ENCODE results near the gene RNF19B. TPM values are rescaled to one million over a fixed set of nuclear protein-coding genes. Genes with fewer than 3 reads are reported as not detected.

Gene RNF19B
- total RNA-seq, 2 donors from 2014 or later: 7.5 to 19.8 TPM

DNA sequence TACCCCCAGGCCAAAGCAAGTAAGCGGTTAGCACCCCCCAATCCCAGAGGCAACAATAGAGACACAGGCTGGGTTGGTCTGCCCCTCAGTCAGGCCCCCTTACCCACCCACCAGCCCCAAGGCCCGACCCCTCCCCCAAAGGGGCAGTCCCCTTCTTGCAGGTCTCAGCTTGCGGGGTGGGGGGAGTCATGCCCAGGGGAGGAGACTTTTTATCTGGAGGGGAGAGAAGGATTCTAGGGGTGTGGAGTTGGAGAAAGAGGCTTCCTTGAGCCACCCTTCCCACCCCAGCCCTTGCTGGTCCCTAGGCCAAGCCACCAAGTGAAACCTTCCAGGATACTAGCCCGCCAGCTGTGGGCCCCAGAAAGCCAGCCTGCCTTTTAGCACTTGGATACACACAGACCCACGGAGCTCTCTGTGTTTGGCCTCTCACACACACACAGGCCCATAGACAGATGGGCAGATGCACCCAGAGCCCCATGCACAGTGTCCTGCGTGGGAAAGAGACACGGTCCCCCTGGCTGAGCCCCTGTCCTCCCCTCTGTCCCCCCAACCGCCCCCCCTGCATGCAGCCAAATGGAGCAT lies 70.5 kb downstream of the RNF19B start:
- DNase-seq (no peak), ATAC-seq (no peak)
- intact Hi-C loops (cut with DNase I): no loop called here
- H3K27me3 ChIP-seq: no peaks in the 10 kb centered on the region
- H3K9me3 ChIP-seq: no peaks in the 10 kb centered on the region
- no peak overlapping the region for H3K27ac ChIP-seq
- WGBS, 2 donors: 70 to 84% methylated on average over 4 to 5 of the region's 8 CpGs
- no peaks in the 10 kb centered on the region for H3K36me3 ChIP-seq (replicated peaks in 1 of 2; ENCODE audit: insufficient read depth in 1 of 2, low read depth in 2 of 2)
- no peak for TF ChIP-seq POLR2A (IDR thresholded peaks at IDR 0.05)
- TF ChIP-seq, protein P1, sequence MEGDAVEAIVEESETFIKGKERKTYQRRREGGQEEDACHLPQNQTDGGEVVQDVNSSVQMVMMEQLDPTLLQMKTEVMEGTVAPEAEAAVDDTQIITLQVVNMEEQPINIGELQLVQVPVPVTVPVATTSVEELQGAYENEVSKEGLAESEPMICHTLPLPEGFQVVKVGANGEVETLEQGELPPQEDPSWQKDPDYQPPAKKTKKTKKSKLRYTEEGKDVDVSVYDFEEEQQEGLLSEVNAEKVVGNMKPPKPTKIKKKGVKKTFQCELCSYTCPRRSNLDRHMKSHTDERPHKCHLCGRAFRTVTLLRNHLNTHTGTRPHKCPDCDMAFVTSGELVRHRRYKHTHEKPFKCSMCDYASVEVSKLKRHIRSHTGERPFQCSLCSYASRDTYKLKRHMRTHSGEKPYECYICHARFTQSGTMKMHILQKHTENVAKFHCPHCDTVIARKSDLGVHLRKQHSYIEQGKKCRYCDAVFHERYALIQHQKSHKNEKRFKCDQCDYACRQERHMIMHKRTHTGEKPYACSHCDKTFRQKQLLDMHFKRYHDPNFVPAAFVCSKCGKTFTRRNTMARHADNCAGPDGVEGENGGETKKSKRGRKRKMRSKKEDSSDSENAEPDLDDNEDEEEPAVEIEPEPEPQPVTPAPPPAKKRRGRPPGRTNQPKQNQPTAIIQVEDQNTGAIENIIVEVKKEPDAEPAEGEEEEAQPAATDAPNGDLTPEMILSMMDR (IDR thresholded peaks at IDR 0.05): no peak
- H3K4me1 ChIP-seq: peaks cover 14% of the 10 kb centered on the region
- no peak overlapping the region for H3K4me3 ChIP-seq

DNA sequence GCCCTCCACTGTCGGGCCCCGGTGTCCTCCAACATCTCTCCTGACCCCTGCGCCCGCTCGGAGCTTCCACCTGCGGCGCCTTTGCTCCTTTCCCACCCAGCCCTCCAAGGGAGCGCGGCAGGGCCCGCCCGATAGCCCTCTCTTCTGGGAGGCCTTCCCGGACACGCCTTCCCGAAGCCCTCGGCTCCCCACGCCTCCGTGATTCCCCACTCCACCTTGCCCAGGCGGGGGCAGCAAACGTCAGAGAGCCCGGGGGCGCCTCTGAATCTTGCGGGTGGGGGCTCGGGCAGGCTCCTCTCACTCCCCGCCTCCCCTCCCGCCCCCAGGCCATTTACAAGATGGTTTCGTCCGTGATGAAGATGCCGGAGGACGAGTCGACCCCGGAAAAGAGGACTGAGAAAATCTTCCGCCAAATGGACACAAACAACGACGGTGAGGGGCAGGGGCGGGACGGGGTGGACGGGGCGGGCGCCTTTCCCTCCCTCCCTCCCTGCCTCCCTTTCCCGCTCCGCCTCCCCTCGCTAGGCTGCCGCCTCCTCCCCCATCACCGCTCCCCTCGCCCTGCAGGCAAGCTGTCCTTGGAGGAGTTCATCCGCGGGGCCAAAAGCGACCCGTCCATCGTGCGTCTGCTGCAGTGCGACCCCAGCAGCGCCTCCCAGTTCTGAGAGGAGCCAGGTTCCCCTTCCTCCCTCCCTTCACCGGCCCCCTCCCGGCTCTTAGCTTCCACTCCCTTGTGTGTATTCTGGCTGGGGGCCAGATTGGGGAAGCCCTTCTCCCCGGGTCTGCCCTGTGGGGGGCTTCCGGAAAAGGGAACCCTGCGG lies 71.2 kb downstream of the RNF19B start:
- ATAC-seq: peak; percentile 56
- peaks cover 14% of the 10 kb centered on the region for H3K4me1 ChIP-seq
- H3K27me3 ChIP-seq: no peaks in the 10 kb centered on the region

DNA sequence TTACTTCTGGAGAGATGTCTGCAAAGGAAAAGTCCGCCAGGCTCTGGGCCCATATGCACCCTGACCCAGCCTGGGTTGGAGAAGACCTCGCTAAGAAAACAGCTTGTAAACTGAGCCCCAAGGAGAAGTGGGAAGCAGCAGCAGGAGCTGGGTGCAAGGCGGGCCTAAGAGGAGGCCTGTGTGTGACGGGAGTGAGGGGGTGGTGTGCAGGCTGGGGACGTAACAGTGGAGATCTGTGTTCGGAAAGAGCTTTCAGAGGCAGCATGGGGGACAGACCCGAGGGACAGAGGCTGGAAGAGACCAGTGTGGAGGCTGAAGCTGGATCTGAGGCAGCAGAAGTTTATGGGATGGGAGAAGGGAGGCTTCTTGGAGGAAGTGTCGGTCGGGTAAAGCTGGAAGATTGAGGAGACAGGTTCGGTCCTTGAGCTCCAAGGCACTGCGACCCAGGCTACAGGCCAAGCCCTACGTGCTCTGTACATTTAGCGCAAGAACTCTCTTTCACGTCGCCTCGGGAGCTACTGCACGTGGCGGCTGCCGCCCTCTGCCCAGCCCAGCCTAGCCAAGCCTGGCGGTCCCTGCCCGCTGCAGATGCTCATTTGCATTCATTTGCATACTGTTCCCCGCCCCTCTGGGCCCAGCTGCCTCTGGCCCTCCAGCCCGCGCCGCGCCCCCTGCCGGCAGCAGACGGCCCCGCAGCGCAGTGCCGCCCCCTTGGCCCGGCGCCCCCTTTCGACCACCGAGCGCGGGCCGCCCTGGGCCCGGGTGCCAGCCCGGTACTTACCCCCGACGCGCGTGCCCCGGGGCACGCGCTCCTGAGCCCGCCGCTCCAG lies 72.0 kb downstream of the RNF19B start:
- WGBS, 2 donors: 23 to 48% methylated on average over 25 to 48 of the region's 49 CpGs
- TF ChIP-seq POLR2A (IDR thresholded peaks at IDR 0.05): no peak
- TF ChIP-seq, protein P1 (IDR thresholded peaks at IDR 0.05): peak in 4 of 7 experiments; percentile 29 to 48 (median 38)
- Histone ChIP-seq H3K36me3 (replicated peaks in 1 of 2; ENCODE audit: insufficient read depth in 1 of 2, low read depth in 2 of 2) (no peaks in the 10 kb centered on the region), H3K27me3 (no peaks in the 10 kb centered on the region), H3K4me1 (peaks cover 14% of the 10 kb centered on the region), H3K27ac (no peak overlapping the region), H3K4me3 (peak overlapping the region in 1 of 2 donors; percentile 12), H3K9me3 (no peaks in the 10 kb centered on the region)
- DNase-seq: peak in 2 of 4 donors; percentile 37 to 41
- intact Hi-C loops (cut with DNase I): no loop called here
- peak; percentile 41 for ATAC-seq

More for the DNA sequence above, 71.2 kb downstream of the RNF19B start:
- peak overlapping the region in 1 of 2 donors; percentile 12 for H3K4me3 ChIP-seq
- peak in 2 of 4 donors; percentile 47 to 48 for DNase-seq
- no peaks in the 10 kb centered on the region for H3K9me3 ChIP-seq
- H3K27ac ChIP-seq: no peak overlapping the region
- intact Hi-C loops (cut with DNase I): no loop called here
- TF ChIP-seq, protein P1 (IDR thresholded peaks at IDR 0.05): peak in 1 of 7 experiments; percentile 0
- TF ChIP-seq POLR2A (IDR thresholded peaks at IDR 0.05): no peak
- 4 to 7% methylated on average over 50 to 54 of the region's 58 CpGs for WGBS, 2 donors
- no peaks in the 10 kb centered on the region for H3K36me3 ChIP-seq (replicated peaks in 1 of 2; ENCODE audit: insufficient read depth in 1 of 2, low read depth in 2 of 2)

DNA sequence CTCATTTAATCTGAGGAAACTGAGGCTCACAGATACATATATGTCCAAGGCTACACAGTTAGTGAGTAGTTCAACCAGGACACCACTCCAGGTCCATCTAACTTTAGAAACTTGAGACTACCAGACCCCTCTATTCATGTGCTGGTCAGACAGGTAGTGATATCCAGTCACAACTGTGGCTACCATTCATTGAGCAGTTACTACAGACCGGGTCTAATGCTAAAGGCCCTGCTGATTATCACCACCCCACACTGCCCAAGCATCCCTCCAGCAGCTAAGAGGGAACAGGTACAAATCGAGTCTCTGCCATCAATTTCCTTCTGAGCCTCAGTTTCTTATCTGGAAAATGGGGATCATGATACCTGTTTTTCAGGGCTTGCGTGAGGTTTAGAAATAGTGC lies 73.0 kb downstream of the RNF19B start:
- Histone ChIP-seq H3K27ac (no peak overlapping the region), H3K36me3 (replicated peaks in 1 of 2; ENCODE audit: insufficient read depth in 1 of 2, low read depth in 2 of 2) (no peaks in the 10 kb centered on the region), H3K4me1 (peaks cover 16% of the 10 kb centered on the region), H3K9me3 (no peaks in the 10 kb centered on the region), H3K4me3 (no peak overlapping the region), H3K27me3 (peaks cover 0 to 3% of the 10 kb centered on the region in 2 donors)
- no peak for ATAC-seq
- no peak for TF ChIP-seq POLR2A (IDR thresholded peaks at IDR 0.05)
- TF ChIP-seq, protein P1 (IDR thresholded peaks at IDR 0.05): no peak
- no peak for DNase-seq
- intact Hi-C loops (cut with DNase I): no loop called here
- WGBS, 2 donors: 81 to 100% methylated on average over 1 to 3 of the region's 3 CpGs

Measured in body of pancreas (tissue), 4 donors.